ENCODE measurements around the gene MEIS3.
"Not testable (repeated sequence)": the region's sequence is repeated elsewhere in the genome, so short reads cannot be mapped to it uniquely, and the experiment has no call there.

Gene MEIS3

DNA sequence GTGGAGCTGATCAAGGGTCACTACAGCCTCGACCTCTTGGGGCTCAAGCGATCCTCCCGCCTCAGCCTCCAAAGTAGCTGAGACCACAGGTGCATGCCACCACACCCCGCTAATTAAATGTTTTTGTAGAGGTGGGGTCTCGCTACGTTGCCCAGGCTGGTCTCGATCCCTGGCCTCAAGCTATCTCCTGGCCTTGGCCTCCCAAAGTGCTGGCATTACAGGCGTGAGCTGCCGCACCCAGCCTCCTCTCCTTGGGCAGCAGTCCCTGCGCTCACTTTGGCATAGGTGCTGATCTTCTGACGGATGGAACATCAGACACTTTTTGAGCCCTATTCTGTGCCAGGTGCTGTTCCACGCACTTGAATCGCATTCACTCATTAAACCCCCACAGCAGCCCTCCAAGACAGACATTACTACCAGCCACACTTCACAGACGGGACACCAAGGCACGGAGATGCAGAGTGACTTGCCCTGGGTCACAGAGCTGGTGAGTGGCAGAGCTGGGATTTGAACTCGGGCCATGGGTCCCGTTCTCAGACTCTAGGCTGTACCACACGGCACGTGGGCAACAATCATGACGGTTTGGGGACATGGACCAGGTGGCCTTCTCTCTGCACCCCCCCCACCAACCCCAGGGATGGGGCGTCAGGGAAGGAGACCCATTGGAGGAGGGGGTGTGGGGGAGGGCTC, 3.2 kb downstream of the MEIS3 start:
- no peak for DNase-seq (ENCODE audit: low spot score)

DNA sequence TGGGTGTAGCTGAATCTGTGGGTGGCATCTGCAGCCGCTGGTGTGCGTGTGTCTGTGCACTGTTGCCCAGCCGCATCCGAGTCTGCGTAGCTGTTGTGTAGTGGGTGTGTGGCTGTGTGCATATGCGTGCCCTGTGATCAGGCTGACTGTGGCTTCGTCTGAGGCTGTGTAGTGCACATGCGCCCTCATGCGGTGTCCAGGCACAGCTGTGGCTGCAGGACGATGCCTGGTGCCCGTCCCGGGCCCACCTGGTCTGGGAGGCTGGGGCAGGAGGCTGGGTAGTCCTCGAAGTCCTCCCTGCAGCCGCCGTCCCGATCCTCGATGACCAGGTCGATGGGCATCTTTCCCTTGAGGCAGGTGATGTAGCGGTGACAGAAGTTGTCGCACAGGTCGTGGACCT, 4.9 kb downstream of the MEIS3 start:
- DNase-seq (ENCODE audit: low spot score), result no peak

- DNase-seq (ENCODE audit: low spot score), result no peak
These were observed 5.4 kb downstream of the MEIS3 start for GRCh38 chr19:47413941-47414340.

DNA sequence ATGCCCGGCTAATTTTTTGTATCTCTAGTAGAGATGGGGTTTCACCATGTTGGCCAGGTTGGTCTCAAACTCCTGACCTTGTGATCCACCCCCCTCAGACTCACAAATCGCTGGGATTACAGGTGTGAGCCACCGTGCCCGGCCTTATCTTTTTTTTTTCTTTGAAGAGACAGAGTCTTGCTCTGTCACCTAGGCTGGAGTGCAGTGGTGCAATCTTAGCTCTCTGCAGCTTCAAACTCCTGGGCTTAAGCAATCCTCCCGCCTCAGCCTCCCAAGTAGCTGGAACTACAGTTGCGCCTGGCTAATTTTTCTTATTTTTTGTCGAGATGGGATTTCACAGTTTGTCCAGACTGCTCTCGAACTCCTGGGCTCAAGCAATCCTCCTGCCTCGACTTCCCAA, 7.6 kb downstream of the MEIS3 start:
- DNase-seq (ENCODE audit: low spot score), result not testable (repeated sequence)

DNA sequence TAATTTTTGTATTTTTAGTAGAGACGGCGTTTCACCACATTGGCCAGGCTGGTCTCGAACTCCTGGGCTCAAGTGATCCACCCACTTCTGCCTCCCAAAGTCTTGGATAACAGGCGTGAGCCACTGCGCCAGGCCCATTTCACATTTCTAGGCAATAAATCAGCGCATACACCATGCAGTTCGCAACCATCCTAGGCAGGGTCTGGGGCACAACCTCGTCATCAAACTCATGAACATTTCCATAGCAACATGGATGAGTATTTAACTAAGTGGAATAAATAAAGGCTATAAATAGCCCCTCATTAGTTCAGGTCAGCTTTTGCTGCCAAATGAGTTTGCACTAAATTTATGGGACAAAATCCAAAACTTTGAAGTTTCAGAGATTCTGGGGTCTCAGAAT, 8.2 kb downstream of the MEIS3 start:
- DNase-seq (ENCODE audit: low spot score), result no peak

DNA sequence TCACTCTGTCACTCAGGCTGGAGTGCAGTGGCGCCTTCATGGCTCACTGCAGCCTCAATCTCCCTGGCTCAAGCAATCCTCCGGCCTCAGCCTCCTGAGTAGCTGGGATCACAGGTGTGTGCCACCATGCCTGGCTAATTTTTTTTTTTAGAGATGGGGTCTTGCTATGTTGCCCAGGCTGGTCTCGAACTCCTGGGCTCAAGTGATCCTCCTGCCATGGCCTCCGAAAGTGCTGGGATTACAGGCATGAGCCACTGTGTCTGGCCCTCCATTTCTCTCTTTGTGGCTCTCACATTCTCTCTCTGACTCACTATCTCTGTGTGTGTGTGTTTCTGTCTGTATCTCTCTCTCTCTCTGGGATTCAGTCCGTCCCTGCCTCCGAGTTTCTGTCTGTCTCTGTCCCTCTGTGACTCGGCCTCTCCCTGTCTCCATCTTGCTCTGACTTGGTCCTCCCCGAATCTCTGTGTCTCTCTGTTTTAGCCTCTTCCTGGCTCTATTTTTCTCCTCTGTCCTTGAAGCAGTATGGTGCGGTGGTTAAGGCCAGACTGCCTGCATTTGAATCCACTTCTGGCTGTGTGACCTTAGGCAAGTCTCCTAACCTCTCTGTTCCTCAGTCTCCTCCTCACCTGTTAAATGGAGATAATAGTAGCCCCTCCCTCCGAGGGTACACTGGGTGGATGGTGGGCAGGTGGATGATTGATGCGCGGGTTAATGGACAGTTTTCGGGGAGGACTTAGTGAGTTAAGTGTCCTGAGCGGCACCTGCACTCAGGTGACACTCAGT, 11.0 kb downstream of the MEIS3 start:
- DNase-seq (ENCODE audit: low spot score), result no peak

- no peak for DNase-seq (ENCODE audit: low spot score)
These were observed 11.9 kb downstream of the MEIS3 start for GRCh38 chr19:47407417-47407774.

- DNase-seq (ENCODE audit: low spot score), result no peak
These were observed 12.5 kb downstream of the MEIS3 start for GRCh38 chr19:47406711-47407416.

DNA sequence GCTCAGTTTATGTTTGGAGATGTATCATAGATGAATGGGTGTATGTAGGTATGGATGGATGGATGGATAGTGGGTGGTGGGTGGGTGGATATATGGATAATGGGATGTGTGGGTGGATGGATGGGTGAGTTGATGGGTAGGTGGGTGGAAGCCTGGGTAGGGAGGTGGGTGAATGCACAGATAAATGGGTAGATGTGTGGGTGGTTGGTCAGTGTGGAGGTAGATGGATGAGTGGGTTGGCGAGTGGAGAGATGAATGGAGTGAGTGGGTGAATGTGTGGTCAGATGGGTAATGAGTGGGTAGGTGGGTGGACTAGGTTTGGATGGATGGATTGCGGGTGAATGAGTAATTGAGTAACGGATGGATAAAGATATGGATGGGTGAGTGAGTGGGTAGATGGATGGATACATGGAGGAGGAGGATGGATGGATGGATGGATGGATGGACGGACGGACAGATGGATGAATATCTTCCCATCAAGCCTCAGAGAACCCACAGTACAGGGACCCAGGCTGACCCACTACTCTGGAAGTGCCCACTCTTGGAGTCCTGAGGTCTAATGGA, 13.4 kb downstream of the MEIS3 start:
- no peak for DNase-seq (ENCODE audit: low spot score)

DNA sequence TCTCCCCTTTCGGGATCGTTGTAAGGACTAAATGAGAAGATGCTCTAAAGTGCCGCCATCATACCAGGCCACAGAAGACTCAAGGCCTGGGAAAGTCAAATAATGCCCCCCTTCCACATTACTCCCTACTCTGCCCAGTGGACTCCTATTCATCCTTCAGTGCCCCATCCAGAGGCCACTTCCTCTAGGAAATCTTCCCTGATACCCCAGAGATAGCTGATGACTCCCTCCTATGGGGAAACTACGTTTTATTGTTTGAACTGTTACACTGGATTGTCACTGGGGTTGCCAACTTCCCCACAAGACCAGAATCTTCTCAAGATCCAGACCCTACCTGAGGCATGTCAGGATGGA, 14.2 kb downstream of the MEIS3 start:
- DNase-seq (ENCODE audit: low spot score), result no peak

DNA sequence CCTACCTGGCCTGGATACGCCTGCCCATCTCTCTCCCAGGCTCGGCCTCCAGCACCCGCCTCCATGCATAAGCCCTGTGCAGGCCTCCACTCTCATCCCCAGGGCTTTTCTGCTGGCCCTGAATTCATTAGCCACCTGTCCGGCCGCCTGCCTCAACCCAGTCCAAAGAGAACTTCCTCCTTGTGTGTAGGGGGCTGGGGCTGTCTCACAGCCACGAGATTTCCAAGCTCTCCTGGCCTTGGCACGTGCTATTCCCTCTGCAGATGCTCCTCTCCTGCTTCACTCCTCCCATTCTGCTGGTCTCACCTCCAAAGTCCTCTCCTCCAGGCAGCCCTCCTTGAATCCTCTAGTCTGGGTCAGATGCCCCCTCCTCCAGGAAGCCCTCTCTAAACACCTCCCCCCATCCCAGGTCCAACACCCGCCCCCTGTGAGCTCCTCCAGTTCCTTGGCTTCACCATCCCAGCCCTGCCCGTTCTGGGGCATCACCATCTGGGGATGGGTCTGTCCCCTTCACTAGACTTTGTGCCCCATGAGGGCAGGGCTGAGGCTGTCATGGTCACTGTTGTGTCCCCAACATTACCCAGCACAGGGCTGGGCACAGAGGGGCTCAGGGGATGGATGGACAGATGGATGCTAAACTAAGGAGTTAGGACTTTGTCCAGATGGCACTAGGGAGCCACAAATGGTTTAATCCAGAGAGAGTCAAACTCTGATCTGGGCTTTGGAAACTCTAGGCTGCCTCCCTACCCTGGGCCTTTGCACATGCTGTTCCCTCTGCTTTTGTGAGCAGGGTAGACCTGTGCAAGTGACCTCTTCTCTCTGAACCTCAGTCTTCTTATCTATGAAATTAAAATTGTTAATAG, 14.8 kb downstream of the MEIS3 start:
- DNase-seq (ENCODE audit: low spot score), result no peak

DNA sequence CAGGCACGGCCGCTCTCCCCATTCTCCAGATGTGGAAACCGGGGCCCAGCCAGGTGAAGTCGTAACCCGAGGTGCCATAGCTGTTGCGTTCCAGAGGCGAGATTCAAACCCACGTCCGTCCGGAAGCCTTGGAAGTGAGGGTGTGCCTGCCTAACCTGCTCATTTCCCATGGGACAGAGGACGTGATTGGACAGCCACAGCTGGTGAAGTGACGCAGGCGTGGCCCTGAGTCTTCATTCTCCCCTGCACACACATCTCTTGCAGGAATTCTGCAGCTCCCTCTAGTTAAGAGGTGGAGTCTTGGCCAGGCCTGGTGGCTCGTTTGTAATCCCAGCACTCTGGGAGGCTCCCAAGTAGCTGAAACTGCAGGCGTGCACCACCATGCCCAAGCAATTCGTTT, 16.8 kb downstream of the MEIS3 start:
- DNase-seq (ENCODE audit: low spot score), result no peak

DNA sequence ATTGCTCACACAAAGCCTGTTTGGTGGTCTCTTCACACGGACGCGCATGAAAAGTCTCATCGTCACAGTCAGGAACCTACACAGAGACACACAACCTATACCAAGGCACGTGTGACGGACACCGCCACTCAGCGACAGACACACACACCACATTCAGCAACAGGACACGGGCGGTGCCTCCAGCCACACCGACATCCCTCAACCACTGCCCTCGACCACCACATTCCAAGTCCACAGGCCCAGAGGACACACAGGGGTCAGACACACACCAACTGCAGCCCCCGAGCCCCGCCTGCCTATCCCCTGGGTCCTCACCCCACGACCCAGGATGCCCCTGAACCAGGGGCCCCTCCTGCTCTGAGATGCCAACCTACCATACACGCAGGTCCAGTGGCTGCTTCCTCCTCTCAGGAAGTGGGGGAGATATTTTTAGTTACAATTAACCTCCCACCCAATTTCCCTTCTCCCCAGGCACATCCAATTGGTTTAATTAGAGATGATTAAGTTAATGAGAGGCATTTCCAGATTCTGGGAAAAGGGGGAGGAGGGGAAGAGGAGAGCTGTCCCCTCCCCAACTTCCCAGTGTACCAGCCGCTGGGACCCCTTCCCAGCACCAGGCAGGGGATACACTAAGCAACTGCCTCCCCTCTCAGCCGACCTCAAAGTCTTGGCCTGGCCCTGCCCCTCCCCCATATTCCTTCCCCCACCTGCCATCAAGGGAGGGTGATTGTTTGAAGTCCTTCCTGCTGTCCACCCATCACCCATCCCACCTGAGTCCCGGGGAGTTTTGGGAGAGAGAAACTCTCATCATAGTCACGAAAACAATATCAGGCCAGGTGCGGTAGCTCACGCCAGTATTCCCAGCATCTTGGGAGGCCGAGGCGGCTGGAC, 20.4 kb downstream of the MEIS3 start:
- no peak for DNase-seq (ENCODE audit: low spot score)

DNA sequence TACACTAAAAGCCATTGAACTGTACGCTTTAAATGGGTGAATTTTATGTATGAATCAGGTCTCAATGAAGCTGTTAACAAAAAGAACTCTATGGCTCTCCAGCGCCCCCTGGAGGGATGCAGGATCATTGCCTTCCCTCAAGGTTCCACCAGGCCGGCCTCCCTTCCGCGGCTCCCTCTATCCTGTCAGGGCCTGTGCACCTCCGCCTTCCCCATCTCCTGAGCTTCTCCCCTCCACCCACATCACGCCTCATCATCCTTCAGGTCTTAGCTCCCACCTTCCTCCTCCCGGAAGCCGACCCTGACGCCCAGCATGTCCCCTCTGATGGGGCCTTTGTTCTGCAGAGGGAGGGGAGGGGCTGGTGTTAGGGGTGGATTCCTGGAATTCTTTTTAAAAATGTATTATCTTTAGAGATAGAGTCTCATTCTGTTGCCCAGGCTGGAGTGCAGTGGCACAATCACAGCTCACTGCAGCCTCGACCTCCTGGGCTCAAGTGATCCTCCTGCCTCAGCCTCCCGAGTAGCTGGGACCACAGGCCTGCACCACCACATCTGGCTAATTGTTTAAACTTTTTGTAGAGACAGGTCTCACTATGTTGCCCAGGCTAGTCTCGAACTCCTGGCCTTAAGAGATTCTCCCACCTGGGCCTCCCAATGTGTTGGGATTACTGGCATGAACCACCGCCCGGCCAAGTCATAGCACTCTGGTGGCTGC, 27.7 kb downstream of the MEIS3 start:
- peak; percentile 72 for DNase-seq (ENCODE audit: low spot score)

DNA sequence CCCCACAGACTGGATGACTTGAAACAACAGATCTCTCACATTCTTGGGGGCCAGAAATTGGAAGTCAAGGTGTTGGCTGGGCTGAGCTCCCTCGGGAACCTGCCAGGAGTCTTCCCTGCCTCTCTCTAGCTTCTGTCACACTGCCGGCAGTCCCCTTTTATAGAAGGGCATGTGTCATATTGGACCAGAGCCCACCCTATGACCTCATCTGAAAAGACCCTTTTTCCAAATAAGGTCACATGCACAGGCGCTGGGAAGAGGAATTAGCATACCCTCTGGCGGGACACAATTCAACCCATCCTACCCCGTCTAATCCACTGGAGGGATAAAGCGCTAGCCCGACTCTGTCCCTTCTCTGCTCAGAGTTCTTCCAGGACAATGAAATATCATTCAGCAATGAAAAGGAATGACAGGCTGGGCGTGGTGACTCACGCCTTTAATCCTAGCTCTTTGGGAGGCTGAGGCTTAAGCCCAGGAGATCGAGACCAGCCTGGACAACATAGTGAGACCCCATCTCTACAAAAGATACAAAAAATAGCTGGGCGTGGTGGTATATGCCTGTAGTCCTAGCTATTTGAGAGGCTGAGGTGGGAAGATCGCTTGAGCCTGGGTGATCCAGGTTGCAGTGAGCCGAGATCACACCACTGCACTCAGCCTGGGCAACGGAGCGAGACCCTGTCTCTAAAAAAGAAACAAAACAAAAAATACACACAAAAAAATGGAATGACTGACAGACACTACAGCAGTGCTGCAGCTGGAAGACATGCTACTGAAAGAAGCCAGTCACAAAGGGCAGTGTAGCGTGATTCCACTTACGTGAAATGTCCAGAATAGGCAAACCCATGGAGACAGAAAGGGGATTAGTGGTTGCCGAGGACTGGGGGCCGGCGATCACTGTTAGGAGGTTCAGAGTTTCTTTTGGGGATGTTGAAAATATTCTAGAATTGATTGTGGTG, 28.5 kb downstream of the MEIS3 start:
- no peak for DNase-seq (ENCODE audit: low spot score)

- DNase-seq (ENCODE audit: low spot score), result no peak
These were observed 30.2 kb downstream of the MEIS3 start for GRCh38 chr19:47389150-47389556.

GRCh38 chr19:47388721-47389120, 30.6 kb downstream of the MEIS3 start:
- not testable (repeated sequence) for DNase-seq (ENCODE audit: low spot score)

DNA sequence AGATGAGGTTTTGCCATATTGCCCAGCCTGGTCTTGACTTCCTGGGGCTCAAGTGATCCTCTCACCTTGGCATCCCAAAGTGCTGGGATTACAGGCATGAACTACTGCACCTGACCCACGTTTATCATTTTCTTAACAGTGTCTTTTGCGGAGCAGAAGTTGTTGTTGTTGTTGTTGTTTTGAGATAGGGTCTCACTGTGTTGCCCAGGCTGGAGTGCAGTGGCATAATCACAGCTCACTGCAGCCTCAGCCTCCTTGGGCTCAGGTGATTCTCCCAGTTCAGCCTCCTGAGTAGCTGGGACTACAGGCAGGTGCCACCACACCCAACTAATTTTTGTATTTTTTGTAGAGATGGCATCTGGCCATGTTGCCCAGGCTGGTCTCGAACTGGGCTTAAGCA, 31.7 kb downstream of the MEIS3 start:
- DNase-seq (ENCODE audit: low spot score), result not testable (repeated sequence)

GRCh38 chr19:47386582-47386981, 32.7 kb downstream of the MEIS3 start:
- not testable (repeated sequence) for DNase-seq (ENCODE audit: low spot score)

Measured in kidney tubule cell (primary cell).